NCI-H2227 (cell line): ENCODE measurements around the gene FSD2.
A peak's percentile ranks its signal among the peaks of the same experiment; 100 is the strongest.
"Not testable (repeated sequence)": the region's sequence is repeated elsewhere in the genome, so short reads cannot be mapped to it uniquely, and the experiment has no call there.

Experiments
- DNase-seq: peaks from one replicate; lab custom pipeline; 2025; ENCODE audit not compliant: unreplicated experiment; lab: John Stamatoyannopoulos, UW

Gene FSD2

GRCh38 chr15:82742134-82742533 lies 63.7 kb downstream of the FSD2 start:
- DNase-seq, result no peak

- DNase-seq, result no peak
These were observed 66.8 kb downstream of the FSD2 start for GRCh38 chr15:82739086-82739485.

- peak; percentile 2 for DNase-seq
These were observed 67.9 kb downstream of the FSD2 start for GRCh38 chr15:82737975-82738374.

- no peak for DNase-seq
These were observed 74.3 kb downstream of the FSD2 start for GRCh38 chr15:82731527-82731926.

GRCh38 chr15:82730022-82730530 lies 75.8 kb downstream of the FSD2 start:
- DNase-seq, result peak; percentile 78

- no peak for DNase-seq
These were observed 79.1 kb downstream of the FSD2 start for GRCh38 chr15:82726816-82727215.

- DNase-seq, result no peak
These were observed 90.9 kb downstream of the FSD2 start for GRCh38 chr15:82715003-82715402.

GRCh38 chr15:82714016-82714415 lies 91.9 kb downstream of the FSD2 start:
- DNase-seq, result no peak

- DNase-seq, result no peak
These were observed 93.8 kb downstream of the FSD2 start for GRCh38 chr15:82712036-82712435.

GRCh38 chr15:82710926-82711490 lies 94.9 kb downstream of the FSD2 start:
- DNase-seq, result no peak

GRCh38 chr15:82710208-82710555 lies 95.7 kb downstream of the FSD2 start:
- no peak for DNase-seq

GRCh38 chr15:82709421-82710207 lies 96.3 kb downstream of the FSD2 start, which contains the start of gene AP3B2:
Gene AP3B2, minus strand, starts transcription at chr15:82709875. Its CDS starts 169 bp downstream, at chr15:82709706.
- peak; percentile 93 for DNase-seq

GRCh38 chr15:82709081-82709420 lies 96.8 kb downstream of the FSD2 start:
- peak; percentile 60 for DNase-seq

GRCh38 chr15:82705856-82706255 lies 100.0 kb downstream of the FSD2 start:
- DNase-seq, result not testable (repeated sequence)
